HFFc6 (cell line): ENCODE measurements around the gene DPPA2. TPM values are rescaled to one million over a fixed set of nuclear protein-coding genes. Genes with fewer than 3 reads are reported as not detected.

Source experiments
- DNase-seq: peaks from one replicate; pipeline ENCODE4 v3.0.0-alpha.2; 2018
- H3K27ac Mint-ChIP-seq: 2 replicates; pipeline ENCODE4 v1.8.0; 2020; ENCODE audit warnings: mild to moderate bottlenecking, mixed read lengths
- H3K27me3 Mint-ChIP-seq: 2 replicates; pipeline ENCODE4 v1.8.0; 2021; ENCODE audit warnings: mild to moderate bottlenecking, moderate library complexity, mixed read lengths; ENCODE audit not compliant: insufficient read depth
- H3K36me3 Mint-ChIP-seq: 2 replicates; pipeline ENCODE4 v1.8.0; 2021; ENCODE audit warnings: low read depth, mixed read lengths
- H3K4me1 Mint-ChIP-seq: 2 replicates; pipeline ENCODE4 v1.8.0; 2020; ENCODE audit warnings: low read depth, mixed read lengths
- H3K4me3 Mint-ChIP-seq: 2 replicates; pipeline ENCODE4 v1.8.0; 2020; ENCODE audit warnings: mild to moderate bottlenecking, moderate library complexity, mixed read lengths
- H3K9me3 Mint-ChIP-seq: 2 replicates; pipeline ENCODE4 v1.8.0; 2020; ENCODE audit warnings: mild to moderate bottlenecking, mixed read lengths
- total RNA-seq, 6 experiments: library from RNA; stranded (reverse); fragmentation: NEBNext Ultra II Directional; extraction: Animal tissue kit (Norgen Biotek cat#: 25700); gene quantifications; 2 replicates in 1 of 6; 3 replicates in 5 of 6; pipeline ENCODE4 v1.2.3, GENCODE V29; 2021
- TF ChIP-seq, protein P1 (sequence below): fragments of 200-600 bp; sonication (generic); IDR thresholded peaks from 2 replicates; pipeline ENCODE4 v1.5.0; 2021; ENCODE audit warnings: antibody characterized with exemption, mild to moderate bottlenecking

The DPPA2 gene
- total RNA-seq, 6 experiments from 2014 or later: not detected

DNA sequence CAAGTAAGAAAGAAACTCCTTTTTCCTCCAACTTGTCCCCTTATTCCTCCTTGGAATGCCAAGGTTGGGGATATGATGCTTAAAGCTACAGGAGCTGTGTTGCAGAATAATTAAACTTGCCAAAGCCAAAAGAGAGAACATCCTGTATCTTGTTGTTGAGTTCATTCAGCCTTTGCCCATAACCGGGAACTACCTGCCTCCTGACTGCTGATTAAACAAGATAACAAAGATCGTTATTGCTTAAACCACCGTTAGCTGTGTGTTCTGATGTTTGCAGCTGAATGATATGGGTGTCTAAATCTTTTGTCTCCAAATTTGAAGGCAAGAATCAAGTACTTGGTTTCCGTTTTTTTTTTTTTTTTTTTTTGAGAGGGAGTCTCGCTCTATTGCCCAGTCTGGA lies 61.5 kb downstream of the DPPA2 start:
- H3K36me3 Mint-ChIP-seq: no peaks in the 10 kb centered on the region

DNA sequence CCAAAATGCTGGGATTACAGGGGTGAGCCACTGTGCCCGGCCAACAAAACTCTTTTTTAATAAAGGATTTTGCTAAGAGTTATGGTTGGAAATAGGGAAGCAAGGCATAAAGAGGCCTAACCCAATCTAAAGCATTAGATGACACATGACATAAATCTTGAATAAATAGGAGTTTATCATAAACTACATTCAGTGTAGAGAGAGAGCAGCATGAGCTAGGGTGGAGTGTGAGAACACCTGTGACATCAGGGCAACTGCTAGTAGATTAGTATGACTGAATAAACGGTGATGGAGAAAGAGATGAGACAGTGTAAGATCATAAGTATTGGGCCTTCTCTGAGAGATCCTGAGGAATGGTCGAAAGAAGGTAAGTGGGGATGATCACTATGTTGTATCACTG lies 63.7 kb downstream of the DPPA2 start:
- Mint-ChIP-seq H3K9me3 (peaks cover 8% of the 10 kb centered on the region), H3K4me1 (peaks cover 8% of the 10 kb centered on the region; the same call in 1 of the 2 replicates), H3K36me3 (no peaks in the 10 kb centered on the region), H3K27me3 (no peaks in the 10 kb centered on the region; the same call in 1 of the 2 replicates), H3K4me3 (no peak overlapping the region), H3K27ac (no peak overlapping the region)
- TF ChIP-seq, protein P1, sequence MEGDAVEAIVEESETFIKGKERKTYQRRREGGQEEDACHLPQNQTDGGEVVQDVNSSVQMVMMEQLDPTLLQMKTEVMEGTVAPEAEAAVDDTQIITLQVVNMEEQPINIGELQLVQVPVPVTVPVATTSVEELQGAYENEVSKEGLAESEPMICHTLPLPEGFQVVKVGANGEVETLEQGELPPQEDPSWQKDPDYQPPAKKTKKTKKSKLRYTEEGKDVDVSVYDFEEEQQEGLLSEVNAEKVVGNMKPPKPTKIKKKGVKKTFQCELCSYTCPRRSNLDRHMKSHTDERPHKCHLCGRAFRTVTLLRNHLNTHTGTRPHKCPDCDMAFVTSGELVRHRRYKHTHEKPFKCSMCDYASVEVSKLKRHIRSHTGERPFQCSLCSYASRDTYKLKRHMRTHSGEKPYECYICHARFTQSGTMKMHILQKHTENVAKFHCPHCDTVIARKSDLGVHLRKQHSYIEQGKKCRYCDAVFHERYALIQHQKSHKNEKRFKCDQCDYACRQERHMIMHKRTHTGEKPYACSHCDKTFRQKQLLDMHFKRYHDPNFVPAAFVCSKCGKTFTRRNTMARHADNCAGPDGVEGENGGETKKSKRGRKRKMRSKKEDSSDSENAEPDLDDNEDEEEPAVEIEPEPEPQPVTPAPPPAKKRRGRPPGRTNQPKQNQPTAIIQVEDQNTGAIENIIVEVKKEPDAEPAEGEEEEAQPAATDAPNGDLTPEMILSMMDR: no peak
- no peak for DNase-seq

More for the DNA sequence above, 61.5 kb downstream of the DPPA2 start:
- DNase-seq: no peak
- no peak overlapping the region for H3K27ac Mint-ChIP-seq
- no peaks in the 10 kb centered on the region; the same call in 1 of the 2 replicates for H3K27me3 Mint-ChIP-seq
- H3K4me3 Mint-ChIP-seq: no peak overlapping the region
- peaks cover 4% of the 10 kb centered on the region for H3K9me3 Mint-ChIP-seq
- TF ChIP-seq, protein P1: no peak
- H3K4me1 Mint-ChIP-seq: peaks cover 8% of the 10 kb centered on the region; the same call in 1 of the 2 replicates

Other genes starting within 250 kb of the DPPA2 start
- not detected for gene MORC1, start 198.4 kb downstream of the DPPA2 start, total RNA-seq
- not detected for gene C3orf85, start 179.8 kb downstream of the DPPA2 start, total RNA-seq
- gene DPPA4, start 21.0 kb upstream of the DPPA2 start, total RNA-seq: 1 to 10 TPM in 4 of 6 experiments, not detected in 2; 1.1 to 1.9 (median 1.4) TPM